SW 1271 (cell line): ENCODE measurements around the gene OR5T1.

Source experiments
- DNase-seq, 2 experiments: peaks; one replicate each; lab custom pipeline; 2025; lab: John Stamatoyannopoulos, UW

OR5T1 gene

DNA sequence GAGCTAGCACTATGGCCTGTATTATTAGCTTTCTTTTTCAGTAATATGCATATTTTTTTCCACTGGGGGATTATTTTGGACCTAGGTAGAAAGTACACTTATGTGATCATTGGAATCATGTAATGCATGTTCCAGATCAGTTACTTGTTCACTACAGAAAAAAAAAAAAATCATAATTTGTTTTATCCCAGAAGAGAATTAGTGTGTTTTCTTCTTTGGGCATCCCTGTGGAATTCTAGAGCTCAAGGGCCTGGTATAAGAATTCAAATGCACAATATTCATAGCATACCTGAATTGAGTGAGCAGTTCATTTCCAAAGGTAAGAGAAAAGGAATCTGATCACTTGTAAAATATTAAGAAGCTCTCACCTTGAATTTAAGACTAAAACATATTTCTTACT is at the start of gene OR5T1:
OR5T1 (plus strand) TSS at position 301 of the 400 bp plus-strand sequence. CDS start 1,485 bp downstream, outside the sequence.
- DNase-seq: no peak

DNA sequence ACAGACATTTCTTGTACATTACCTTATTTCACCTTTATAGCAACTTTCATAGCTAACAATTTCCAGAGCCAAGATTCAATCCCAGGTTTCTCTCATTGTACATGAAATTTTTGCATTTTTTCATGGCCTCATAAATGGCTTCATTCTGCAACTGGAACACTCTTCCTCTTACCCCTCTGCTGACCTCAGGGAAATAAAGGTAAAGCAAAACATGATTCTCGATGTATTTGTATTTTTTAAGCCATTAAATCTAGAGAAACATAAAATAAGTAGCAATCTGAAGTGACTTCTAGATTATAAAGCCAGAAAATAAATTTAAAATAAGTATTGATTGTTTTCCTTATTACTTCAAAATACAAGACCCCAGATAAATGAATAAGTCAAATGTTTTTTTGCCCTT is 39.8 kb upstream of the OR5T1 start, which contains the start of gene OR5T2:
OR5T2 (minus strand) TSS at position 101 of the 400 bp plus-strand sequence. CDS start 1,193 bp downstream, outside the sequence.
- no peak for DNase-seq

GRCh38 chr11:56251954-56252353 is 22.0 kb upstream of the OR5T1 start, which contains the start of gene OR5T3:
Gene OR5T3, plus strand, starts transcription at chr11:56252254. Its CDS starts 0 bp downstream, at chr11:56252254.
- no peak for DNase-seq

GRCh38 chr11:56271092-56271491 is 2.9 kb upstream of the OR5T1 start:
- DNase-seq: no peak

DNA sequence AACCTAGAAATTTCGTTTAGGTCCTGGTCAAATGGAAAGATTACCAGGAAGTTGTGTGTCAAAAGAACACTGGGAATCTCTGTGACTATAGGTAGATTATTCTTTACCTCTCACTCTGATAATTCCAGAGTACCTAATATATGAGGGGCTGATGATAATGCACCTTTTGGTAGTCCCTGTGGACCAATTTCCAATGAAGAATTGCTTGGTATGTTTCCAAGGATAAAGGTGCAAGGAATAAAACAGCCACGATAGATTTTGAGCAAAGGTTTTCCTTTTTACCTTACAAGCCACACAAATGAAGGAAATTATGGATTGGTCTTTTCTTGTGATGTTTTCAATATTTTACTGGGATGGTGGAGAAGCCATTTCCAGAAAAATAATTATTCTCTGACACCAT is 18.2 kb downstream of the OR5T1 start, which contains the start of gene OR8H1:
OR8H1 (minus strand) TSS at position 101 of the 400 bp plus-strand sequence. CDS start 1,192 bp downstream, outside the sequence.
- DNase-seq: no peak

- DNase-seq: no peak
Observed at GRCh38 chr11:56296898-56297297, 22.9 kb downstream of the OR5T1 start.

- DNase-seq: no peak
Observed at GRCh38 chr11:56307836-56308235, 33.9 kb downstream of the OR5T1 start.

DNA sequence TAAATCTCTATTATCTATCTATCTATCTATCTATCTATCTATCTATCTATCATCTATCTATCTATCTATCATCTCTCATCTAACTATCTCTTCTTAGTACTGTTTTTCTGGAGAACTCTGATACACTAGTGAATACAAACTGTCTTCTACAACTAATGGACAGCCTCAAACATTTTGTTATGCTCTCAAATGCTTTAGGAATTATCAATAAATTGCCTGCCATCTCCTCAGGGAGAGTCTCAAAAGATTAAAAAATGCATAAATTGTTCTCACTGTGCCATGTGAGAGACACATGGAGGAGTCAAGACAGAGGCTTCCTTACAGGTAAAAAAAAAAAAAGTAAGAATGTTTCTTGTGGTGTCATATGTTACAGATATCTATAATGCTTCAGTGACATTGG is 40.9 kb downstream of the OR5T1 start, which contains the start of gene OR8K3:
OR8K3 (plus strand) TSS at position 301 of the 400 bp plus-strand sequence. CDS start 3,163 bp downstream, outside the sequence.
- no peak for DNase-seq
